HG02763 (cell line): ENCODE data around the gene EPHB1.
"Not testable (repeated sequence)": the region's sequence is repeated elsewhere in the genome, so short reads cannot be mapped to it uniquely, and the experiment has no call there.

Experiments
- ATAC-seq: cut with Tn5 transposase; IDR thresholded peaks from one replicate; pipeline ENCODE4 v1.9.1; 2021; ENCODE audit warnings: mild to moderate bottlenecking, moderate library complexity; ENCODE audit not compliant: unreplicated experiment

EPHB1 gene

DNA sequence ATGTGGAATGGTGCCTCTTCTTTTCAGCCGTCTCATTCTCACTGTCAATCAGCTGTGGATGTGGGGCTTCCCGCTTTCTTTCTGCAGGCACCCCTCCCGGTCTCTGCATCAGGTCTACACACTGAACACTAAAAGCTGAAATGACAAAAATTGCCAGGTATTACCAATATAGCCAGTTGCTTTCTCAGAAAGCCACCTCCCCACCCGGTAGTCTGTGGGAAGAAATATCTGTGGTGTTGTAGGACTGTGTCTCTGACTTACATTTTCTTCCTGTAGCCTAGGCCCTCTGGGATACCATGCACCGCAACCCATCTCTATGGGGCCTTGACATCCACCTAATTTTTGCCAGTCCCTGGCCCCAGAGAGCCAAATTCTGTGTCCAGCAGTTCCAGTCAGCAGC, 19.2 kb upstream of the EPHB1 start:
- no peak for ATAC-seq

DNA sequence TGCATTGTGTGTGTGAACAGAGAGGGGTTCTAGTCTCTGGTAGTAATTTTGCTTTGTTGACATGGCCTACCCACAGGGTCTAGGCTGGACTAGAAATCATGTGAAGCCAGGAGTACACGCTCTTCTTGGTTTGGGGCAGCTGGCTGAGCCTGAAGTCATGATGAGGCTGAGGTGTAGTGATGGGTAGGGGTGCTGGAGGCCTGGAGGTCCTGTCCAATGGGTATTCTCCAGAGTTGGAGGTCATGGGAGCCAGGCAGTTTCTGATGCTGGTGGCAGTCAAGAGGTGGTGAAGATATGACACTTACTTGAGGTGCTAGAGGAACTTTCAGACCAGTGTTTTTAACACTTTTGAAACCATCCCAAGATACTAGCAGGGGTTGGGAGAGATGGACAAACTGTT, 18.5 kb upstream of the EPHB1 start:
- ATAC-seq: no peak

DNA sequence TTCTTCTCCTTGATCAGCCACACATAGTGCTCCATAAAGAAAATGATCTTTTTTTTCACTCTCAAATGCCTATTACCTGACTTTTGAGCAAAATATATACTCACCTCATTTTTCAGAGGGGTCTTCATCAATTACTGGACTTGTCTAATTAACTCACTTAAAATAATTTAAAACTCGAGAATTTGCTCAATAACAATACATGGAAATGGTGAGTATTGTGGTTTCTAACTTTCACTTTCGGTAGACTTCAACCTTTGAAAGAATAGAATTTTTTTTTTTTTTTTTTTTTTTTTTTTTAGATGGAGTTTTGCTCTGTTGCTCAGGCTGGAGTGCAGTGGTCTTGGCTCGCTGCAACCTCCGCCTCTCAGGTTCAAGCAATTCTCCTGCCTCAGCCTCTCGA, 17.7 kb upstream of the EPHB1 start:
- ATAC-seq: no peak

- not testable (repeated sequence) for ATAC-seq
These were observed 6.8 kb upstream of the EPHB1 start for GRCh38 chr3:134788283-134788682.

- no peak for ATAC-seq
These were observed 5.0 kb upstream of the EPHB1 start for GRCh38 chr3:134790065-134790464.

DNA sequence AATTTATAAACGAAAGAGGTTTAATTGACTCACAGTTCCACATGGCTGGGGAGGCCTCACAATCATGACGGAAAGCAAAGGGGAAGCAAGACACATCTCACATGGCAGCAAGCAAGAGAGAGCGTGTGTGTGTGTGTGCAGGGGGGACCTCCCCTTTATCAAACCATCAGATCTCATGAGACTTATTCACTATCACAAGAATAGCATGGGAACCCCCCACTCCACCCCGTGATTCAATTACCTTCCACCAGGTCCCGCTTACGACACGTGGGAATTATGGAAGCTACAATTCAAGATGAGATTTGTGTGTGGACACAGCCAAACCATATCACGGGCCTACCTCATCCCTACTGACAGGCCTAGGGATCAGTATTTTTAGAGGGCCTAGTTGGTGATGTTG, 3.1 kb upstream of the EPHB1 start:
- no peak for ATAC-seq

DNA sequence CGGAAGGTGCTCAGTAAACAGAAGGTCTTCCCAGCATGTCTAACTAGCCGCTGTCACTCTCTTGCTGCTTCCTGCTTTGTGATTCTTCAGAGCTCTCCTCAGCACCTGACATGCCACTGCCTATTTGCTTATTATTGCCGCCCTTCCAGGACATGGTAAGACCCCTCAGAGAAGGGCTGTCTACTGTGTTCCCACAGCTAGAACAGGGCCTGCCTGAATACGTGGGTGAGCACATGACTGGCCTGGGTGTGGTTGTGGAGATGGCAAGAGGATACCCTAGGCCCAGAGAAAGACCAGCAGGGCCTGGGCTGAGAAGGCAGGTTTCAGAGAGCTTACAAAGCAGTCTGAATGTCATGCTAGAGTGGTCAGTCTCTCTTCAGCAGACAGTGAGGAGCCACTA, 2.4 kb upstream of the EPHB1 start:
- no peak for ATAC-seq

- no peak for ATAC-seq
These were observed 1.5 kb upstream of the EPHB1 start for GRCh38 chr3:134793562-134793961.

GRCh38 chr3:134794323-134794722, 737 bp upstream of the EPHB1 start:
- ATAC-seq: no peak

GRCh38 chr3:134795746-134796280, 753 bp downstream of the EPHB1 start:
- peak; percentile 2 for ATAC-seq

DNA sequence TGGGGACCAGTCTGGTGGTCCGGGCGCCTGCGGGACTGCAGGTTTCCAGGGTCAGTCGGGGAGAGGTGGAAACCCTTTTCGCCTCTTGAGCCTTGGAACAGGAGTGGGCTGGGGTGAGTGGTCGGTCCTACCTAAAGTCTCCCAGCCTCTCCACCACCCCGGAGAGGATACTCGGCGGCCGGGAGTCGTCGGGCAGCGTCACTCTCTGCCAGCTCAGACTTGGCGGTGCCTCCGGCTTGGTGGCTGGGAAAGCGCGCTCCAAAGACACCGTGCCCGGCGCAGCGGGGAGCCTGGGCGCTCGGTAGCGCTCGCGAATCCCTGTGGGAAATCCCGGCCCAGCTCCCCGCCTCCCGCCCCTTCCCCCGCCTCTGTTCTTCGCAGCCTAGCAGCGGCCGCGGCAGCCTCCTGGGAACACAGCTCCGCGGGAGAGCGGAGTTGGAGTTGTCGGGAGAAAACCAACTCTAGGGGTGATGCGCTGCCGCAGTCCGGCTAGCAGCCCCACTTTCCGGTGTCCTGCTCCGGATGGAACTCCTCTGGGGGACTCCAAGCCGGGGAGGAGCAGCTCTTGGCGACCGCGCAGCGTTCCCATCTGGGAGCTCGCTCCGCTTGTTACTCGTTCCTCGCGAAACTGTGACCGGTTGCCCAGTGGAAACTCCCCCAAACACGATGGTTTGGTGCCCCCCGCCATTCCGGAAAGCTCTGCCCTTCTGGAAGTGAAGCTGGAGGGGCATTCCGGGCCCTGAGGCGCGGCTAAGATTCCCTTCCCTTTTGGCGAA, 1.4 kb downstream of the EPHB1 start:
- ATAC-seq: no peak

GRCh38 chr3:134797057-134797740, 2.1 kb downstream of the EPHB1 start:
- no peak for ATAC-seq

DNA sequence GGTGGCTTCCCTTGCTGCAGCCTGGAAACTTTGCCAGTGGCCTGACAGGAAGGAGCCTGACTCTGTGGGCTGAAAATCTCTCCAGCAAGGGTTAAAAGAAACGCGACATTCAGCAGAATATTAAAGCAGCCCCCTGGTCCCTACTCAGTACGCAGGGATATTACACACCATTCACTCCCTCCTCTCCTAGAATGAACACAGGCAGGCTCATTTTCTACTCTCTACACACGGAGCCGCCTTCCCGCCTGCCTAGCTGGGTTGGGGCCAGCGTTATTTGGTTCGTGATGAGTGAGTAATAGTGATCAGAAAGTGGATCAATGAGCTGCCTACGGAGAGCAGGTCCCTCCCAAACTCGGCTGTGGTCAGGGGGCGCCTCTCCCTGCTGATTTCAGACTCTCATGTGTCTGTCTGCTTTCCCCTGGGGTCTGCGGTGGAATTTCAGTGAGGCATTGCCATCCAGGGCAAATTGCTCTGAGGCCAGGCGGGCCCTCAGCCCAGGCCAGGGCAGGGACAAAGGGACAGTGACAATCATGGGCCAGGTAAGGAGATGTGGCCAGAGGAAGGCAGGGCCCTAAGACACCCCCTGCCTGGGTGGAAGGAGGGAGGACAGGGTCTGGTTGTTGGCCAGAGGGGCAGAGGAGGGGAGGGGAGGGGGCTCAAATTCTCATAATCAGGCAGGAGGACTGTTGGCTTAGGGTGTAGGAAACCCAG, 2.8 kb downstream of the EPHB1 start:
- no peak for ATAC-seq

- ATAC-seq: no peak
These were observed 3.7 kb downstream of the EPHB1 start for GRCh38 chr3:134798681-134799311.

- no peak for ATAC-seq
These were observed 4.3 kb downstream of the EPHB1 start for GRCh38 chr3:134799393-134799792.

DNA sequence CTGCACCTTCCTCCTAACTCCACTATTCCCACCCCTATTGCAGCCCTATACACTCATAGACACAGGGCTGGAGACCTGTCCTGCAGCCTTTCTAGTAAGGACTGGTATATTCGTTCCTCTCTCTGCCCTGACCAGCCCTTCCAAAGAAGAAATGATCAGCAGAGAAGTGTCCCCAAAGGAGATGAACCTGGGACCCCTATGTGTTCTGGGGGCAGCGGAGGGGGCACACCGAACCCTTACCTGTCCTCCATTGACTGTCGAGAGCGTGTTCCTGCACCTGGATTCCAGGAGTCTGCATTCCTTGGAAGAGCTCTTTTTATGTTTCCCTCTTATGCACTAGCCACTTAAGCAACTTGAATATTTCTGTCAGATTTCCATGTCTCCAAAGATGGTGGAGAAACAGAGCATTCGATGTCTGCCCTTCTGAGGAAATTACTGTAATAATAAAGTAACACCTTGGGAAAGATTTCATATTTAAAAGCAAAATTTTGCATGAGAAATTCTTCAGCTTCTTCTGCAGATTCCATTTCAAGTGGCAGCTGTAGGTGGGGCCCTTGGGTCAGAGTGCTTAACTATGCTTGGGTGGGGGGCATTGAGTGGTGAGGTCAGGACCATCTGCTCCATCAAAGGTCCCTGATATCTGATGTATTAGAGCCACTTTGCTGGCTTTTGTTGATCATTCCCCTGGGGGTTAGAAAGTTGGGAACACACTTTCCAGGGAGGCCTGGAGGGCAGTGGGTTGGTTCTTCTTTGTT, 6.3 kb downstream of the EPHB1 start:
- ATAC-seq: no peak

DNA sequence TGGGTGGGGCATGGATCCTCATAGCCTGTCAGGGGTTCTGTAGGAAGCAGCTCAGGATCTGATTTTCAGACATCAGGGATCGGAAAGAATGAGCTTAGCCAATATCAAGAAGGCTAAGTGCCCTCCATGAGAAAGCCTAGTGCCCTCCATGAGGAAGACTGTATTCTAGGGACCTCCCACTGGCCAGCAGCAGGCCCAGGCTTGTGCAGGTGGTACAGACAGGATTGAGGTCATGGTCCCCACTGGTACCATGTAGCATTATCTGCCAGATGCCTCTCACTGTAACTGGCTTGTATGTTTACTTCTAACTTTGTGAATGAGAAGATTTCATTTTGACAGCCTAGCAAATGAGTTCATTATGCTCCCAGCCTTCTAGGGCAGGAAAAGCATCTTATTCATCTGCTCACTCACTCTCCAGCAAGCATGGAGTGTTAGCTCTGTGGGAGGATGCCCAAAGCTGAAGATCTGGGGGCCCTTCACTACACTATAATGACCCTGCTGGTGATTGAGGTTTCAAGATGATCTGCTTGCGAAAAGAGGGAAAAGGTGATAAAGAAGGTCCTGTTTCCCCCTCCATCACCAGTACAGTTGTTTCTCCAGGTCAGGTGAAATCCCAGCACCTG, 7.5 kb downstream of the EPHB1 start:
- ATAC-seq: no peak

DNA sequence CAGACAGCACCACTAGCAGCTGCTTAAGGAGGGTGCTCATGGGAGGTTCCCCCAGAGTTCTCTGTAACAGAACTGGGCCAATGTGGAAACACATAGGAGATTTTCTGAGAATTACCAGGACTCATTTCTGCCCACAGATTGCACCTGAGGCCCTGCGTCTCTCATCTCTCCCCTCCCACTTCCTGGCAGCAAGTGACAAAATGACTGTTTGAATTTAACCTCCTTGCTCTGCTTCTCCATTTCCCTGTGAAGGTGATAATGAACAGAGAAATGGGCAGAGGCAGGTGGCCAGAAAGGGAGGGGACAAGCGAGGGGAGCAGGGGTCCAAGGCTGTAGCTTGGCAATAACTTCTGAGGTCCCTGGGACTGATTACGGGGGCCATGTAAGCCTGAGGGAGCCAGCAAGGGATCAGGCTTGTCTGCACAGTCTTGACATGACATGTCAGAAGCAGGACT, 8.0 kb downstream of the EPHB1 start:
- ATAC-seq: peak; percentile 62

- ATAC-seq: no peak
These were observed 8.6 kb downstream of the EPHB1 start for GRCh38 chr3:134803652-134804051.
